Measurements from ENCODE around the gene THSD4.
A peak's percentile ranks its signal among the peaks of the same experiment; 100 is the strongest.

- TF ChIP-seq CTCF (conservative IDR thresholded peaks at IDR 0.05): peak; percentile 35
- no peak for TF ChIP-seq ZFX (IDR thresholded peaks at IDR 0.05)
Measured at GRCh38 chr15:71195242-71195641, 80.0 kb downstream of the THSD4 start.

All from C4-2B (cell line).